Stimulated activated CD4-positive, alpha-beta T cell treated with anti-CD3 and anti-CD28 coated beads, Interleukin-2, amount 100 ng/mL, for 4 hours (primary cell): ENCODE results near the gene GNAQ.
"Not testable (repeated sequence)": the region's sequence is repeated elsewhere in the genome, so short reads cannot be mapped to it uniquely, and the experiment has no call there.

Experiments used
- DNase-seq: peaks from one replicate; pipeline ENCODE4 v3.0.0-alpha.2; 2020; ENCODE audit warnings: low read depth

GNAQ gene

DNA sequence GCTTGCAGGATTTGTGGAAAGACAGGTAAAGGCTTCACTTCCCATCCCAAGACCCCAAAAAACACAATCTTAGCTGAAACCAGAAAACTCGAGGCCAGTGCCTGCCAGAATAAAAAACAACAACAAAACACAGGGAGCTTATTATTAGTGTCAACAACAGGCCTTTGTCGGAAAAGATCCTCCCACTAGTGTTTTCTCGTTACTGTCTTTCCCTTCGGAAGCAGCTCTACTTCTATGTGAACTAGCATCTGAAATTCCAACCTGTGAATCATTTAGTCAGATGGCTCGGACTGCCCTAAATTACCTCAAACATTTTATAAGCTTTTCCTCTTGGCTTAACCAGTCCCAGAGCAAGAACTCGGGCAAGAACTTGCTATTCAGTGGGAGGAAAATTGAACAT is 261.3 kb downstream of the GNAQ start:
- no peak for DNase-seq

DNA sequence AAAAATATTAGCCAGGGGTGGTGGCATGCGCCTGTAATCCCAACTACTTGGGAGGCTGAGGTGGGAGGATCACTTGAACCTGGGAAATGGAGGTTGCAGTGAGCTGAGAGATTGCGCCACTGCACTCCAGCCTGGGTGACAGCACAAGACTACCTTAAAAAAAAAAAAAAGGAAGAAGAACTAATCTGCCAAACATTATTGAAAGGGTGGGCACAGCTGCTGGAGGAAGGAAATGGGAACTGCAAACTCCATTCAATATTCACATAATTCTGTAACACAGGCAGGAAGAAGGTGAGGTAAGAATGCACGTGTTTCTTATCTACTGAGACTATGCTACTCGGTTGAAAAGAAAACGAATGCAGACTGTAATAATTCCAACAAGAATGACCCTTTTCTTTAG is 262.4 kb downstream of the GNAQ start:
- DNase-seq = no peak

GRCh38 chr9:77766587-77766986 is 265.0 kb downstream of the GNAQ start:
- no peak for DNase-seq

DNA sequence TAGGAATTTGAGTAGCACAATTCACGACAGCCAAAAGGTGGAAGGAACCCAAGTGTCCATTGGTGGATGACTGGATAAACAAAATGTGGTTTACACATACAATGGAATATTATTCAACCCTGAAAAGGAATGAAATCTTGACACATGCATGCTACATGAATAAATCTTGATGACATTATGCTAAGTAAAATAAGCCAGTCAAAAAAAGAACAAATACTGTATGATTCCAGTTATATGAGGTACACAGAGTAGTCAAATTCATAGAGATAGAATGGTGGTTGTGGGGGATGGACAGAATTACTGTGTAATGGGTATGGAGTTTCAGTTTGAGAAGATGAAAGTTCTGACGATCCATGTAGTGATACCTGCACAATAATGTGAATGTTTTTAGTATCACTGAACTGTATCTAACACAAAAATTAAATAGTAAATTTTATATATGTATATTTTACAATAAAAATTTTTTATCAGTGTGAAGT is 265.8 kb downstream of the GNAQ start:
- DNase-seq = no peak

DNA sequence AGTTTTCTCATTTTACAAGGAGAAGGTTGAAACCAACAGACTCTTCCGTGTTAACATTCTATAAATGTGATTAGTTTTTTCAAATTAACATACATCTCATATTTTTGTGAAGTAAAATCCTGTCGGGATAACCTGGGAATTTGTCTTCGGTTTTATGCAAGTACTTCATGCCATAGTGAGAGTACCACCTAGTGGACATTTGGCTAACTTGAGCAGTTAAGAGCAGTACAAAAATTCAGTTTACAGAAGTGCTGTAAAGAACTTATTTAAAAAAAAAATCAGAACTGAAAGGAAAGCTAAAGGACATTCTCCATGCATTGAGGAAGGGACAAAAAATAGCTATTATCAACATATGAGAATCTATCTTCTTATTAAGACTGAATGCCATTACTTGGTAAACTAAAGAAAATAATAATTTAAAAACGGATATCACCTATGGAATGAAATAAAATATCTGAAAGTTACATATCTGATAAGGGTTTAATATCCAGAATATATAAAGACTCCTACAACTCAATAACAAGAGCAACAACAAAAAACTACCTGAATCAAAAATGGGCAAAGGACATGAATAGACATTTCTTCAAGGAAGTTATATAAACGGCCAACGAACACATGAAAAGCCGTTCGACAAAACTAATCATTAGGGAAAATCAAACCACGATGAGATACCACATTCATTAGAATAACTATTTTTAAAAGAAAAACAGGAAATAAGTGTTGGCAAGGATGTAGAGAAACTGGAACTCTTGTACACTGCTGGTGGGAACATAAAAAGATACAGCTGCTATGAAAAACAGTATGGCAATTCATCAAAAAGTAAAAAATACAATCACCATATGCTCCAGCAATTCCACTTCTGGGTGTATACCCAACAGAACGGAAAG is 266.5 kb downstream of the GNAQ start:
- no peak for DNase-seq

GRCh38 chr9:77763566-77763965 is 268.0 kb downstream of the GNAQ start:
- no peak for DNase-seq

DNA sequence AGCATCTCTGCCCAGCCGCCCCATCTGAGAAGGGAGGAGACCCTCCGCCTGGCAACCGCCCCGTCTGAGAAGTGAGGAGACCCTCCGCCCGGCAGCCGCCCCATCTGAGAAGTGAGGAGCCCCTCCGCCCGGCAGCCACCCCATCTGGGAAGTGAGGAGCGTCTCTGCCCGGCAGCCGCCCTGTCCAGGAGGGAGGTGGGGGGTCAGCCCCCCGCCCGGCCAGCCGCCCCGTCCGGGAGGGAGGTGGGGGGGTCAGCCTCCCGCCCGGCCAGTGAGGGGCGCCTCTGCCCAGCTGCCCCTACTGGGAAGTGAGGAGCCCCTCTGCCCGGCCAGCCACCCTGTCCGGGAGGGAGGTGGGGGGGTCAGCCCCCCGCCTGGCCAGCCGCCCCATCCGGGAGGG is 270.7 kb downstream of the GNAQ start:
- not testable (repeated sequence) for DNase-seq

GRCh38 chr9:77759391-77759790 is 272.2 kb downstream of the GNAQ start:
- no peak for DNase-seq

- no peak for DNase-seq
Observed at GRCh38 chr9:77756449-77756848, 275.2 kb downstream of the GNAQ start.

DNA sequence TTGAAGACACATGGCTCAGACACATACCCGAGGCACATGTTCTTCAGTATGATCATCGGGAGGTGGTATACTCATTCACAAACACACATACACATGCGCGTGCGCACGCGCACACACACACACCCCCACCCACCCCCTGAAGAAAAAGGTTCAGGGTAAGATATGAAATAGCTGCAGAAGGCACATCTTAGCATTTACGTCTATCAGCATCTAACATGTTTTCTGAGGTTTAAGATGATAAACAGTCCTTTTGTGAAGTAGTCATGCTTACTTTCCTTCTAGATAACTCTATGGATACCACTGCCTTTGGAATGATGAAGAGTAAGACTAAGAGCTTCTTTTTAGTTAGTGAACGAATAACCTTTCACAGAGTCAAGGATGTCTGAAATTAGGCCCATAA is 278.4 kb downstream of the GNAQ start:
- DNase-seq = no peak

GRCh38 chr9:77752554-77752953 is 279.1 kb downstream of the GNAQ start:
- DNase-seq = no peak

- DNase-seq = no peak
Observed at GRCh38 chr9:77751341-77752091, 280.1 kb downstream of the GNAQ start.

DNA sequence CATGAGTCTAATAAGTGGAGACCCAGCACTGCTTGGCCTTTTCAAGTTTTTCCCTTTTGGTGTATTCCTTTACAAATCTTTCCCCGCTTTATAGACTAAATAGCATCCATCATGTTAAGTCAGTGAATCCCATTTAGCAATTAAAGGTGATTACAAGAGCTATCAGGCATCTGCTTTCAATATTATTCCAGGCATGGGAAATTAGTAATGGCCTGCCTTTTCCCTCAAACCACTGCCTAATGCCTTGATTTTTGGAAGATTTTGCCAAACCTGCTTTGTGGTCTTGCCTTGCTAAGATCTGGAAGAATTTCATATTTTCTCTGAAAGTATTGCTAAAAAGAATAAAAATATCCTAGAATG is 280.6 kb downstream of the GNAQ start:
- no peak for DNase-seq

DNA sequence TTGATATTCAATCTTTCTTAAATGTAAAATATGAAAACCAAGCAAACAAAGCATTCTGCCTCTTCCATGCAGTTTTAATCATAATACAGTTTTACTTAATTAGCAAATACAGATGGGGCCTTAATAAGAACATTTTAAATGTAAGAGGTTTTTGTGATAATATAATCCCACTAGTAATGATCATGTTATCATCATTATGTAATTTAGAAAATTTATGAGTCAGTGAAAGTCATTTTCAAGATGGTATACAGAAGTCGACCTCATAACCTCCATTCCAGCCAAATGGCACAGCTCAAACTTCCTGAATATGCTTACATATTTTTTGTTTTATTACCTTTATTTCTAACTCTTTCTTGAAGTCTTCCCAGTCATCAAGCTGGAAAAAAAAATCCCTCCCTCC is 281.3 kb downstream of the GNAQ start:
- DNase-seq = no peak

DNA sequence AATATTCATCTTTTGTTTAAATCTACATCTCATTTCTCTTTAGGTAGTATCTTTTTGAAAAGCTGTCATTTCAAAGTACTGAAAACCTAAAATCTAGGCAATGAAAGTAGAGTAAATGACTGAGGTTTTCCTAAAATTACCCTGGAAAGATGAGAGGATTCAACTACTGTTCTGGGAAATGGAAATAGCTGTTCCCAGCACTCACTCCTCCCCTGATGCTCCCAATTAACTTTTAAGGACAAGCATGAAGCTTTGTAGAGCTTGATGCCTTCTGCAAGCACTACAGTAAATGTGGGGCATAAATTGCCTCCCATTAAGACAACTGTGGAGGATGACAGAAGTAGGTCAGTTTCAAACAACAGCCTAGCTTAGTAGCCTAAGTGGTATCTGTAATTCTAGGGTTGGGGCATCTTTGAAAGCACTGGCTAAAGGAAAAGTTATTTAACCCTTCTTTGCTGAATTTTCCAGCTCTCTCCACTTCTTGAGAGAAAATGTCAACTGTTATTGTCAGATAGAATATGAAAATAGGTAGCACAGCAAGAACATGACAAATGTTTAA is 283.3 kb downstream of the GNAQ start:
- no peak for DNase-seq

GRCh38 chr9:77747163-77747562 is 284.4 kb downstream of the GNAQ start:
- no peak for DNase-seq

GRCh38 chr9:77744841-77745430 is 286.7 kb downstream of the GNAQ start:
- DNase-seq = no peak

GRCh38 chr9:77743386-77743785 is 288.2 kb downstream of the GNAQ start:
- no peak for DNase-seq

GRCh38 chr9:77738932-77739331 is 292.7 kb downstream of the GNAQ start:
- DNase-seq = no peak

- no peak for DNase-seq
Observed at GRCh38 chr9:77735494-77735893, 296.1 kb downstream of the GNAQ start.

DNA sequence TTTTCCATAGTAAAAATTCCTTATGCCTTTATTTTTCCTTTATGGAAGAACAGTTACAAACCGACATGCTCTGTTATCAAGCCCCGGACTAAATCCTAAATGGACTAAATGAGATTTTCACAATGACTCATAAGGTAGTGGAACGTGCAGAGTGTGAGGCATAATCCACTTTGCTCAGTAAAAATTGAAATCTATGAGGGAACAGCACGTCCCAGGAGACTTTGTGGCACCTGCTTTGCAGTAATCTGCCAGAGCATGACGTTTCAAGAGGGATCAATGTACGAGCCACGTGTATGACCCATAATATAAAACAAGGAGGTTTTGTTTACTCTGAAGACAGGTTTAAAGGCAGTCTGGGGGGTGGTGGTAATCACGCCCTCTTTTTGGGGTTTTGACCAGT is 299.7 kb downstream of the GNAQ start:
- no peak for DNase-seq

DNA sequence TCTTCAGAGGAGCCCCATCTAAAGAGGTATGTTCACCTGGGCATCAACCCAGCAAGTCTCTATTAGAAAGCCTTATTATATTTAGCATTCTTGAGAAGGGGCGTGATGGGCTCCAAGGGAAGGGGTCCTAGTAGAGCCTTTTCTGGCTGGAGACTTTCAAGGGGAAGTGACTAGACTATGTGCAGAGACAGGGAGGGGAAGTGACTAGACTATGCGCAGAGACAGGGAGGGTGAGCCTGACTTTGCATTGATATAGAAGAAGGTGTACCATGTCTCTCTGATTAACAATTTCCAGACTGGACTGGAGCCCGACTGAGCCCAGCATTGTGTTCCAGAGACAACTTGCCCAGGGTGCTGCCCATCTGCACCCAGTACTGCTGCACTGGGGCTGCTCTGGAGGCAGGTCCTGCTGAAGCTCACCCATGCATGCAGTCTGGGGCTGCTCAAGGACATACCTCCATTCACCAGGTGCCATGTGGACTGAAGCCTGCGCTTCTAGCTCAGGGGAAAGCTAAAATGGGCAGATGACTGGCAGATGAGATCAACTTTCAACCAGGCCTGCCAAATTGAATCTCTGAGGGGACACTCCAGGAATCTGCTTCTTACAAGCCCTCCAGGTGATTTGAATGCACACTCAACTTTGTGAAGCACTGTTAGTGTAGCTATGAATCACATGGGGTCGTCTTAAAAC is 300.5 kb downstream of the GNAQ start:
- DNase-seq = no peak
